ENCODE results near the gene SEC62. TPM values are rescaled to one million over a fixed set of nuclear protein-coding genes. Genes with fewer than 3 reads are reported as not detected.

SEC62 gene
- total and polyA plus RNA-seq, 2 donors from 2014 or later: 131 to 139 TPM

DNA sequence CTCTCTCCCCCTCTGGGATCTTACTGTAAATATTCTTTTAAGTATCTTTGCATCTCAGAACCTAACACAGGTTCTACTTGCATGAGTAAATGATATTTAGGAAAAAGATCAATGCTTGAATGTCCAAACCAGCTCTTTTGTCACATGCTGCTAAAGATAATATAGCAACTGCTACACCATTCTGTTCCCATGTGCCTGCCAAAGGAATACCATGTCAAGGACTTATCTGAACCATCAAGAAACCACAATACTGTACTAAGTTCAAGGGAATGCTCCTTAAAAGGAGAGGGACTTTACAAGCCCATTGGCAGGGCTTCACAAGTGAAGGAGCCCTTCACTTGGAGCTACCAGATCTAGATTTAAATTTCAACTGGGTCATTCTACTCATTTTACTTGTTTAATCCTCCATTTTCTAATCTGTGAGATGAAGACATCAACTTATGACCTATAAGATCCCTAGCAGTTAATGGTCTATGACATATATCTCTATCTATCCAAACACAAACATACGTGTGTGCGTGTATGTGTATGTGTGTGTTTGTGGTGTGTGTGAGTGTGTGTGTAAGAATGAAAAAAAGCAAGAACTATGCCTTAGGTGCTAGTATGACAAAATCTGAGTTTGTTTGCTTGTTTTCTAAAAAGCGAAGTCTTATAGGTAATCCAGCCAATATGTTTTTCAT lies 13.0 kb upstream of the SEC62 start:
- H3K9ac ChIP-seq (ENCODE audit: low read length in 3 of 3): no peak overlapping the region
- FAIRE-seq: no peak
- H3K27ac ChIP-seq (ENCODE audit: low read depth in 2 of 2, low read length in 2 of 2): no peak overlapping the region
- H3K27me3 ChIP-seq (ENCODE audit: control insufficient read depth, insufficient read depth, low read length): no peaks in the 10 kb centered on the region
- TF ChIP-seq CTCF (IDR thresholded peaks at IDR 0.05; ENCODE audit: borderline replicate concordance, extremely low read depth, insufficient read depth): no peak
- DNase-seq: no peak
- H3K9me3 ChIP-seq (ENCODE audit: control insufficient read depth in 2 of 3, insufficient read depth in 1 of 3, low read length in 3 of 3): no peaks in the 10 kb centered on the region
- no peaks in the 10 kb centered on the region for H3K36me3 ChIP-seq (ENCODE audit: control insufficient read depth in 2 of 3, insufficient read depth in 3 of 3, low read length in 3 of 3)
- no peaks in the 10 kb centered on the region for H3K4me1 ChIP-seq (ENCODE audit: control insufficient read depth in 2 of 3, insufficient read depth in 2 of 3, low read depth in 1 of 3, low read length in 3 of 3)
- intact Hi-C loops (cut with DNase I): no loop called here
- H3K4me3 ChIP-seq (ENCODE audit: low read length in 3 of 3): no peak overlapping the region

GRCh38 chr3:169954142-169954756 lies 12.4 kb upstream of the SEC62 start:
- intact Hi-C loops (cut with DNase I): no loop called here
- no peaks in the 10 kb centered on the region for H3K4me1 ChIP-seq (ENCODE audit: control insufficient read depth in 2 of 3, insufficient read depth in 2 of 3, low read depth in 1 of 3, low read length in 3 of 3)
- no peak for TF ChIP-seq CTCF (IDR thresholded peaks at IDR 0.05; ENCODE audit: borderline replicate concordance, extremely low read depth, insufficient read depth)
- DNase-seq: peak in 2 of 5 donors; percentile 42 to 54
- H3K9ac ChIP-seq (ENCODE audit: low read length in 3 of 3): no peak overlapping the region
- H3K4me3 ChIP-seq (ENCODE audit: low read length in 3 of 3): no peak overlapping the region
- H3K27me3 ChIP-seq (ENCODE audit: control insufficient read depth, insufficient read depth, low read length): no peaks in the 10 kb centered on the region
- no peaks in the 10 kb centered on the region for H3K9me3 ChIP-seq (ENCODE audit: control insufficient read depth in 2 of 3, insufficient read depth in 1 of 3, low read length in 3 of 3)
- H3K36me3 ChIP-seq (ENCODE audit: control insufficient read depth in 2 of 3, insufficient read depth in 3 of 3, low read length in 3 of 3): no peaks in the 10 kb centered on the region
- H3K27ac ChIP-seq (ENCODE audit: low read depth in 2 of 2, low read length in 2 of 2): no peak overlapping the region
- FAIRE-seq: no peak

- H3K27ac ChIP-seq (ENCODE audit: low read depth in 2 of 2, low read length in 2 of 2): no peak overlapping the region
- FAIRE-seq: no peak
- no peak for TF ChIP-seq CTCF (IDR thresholded peaks at IDR 0.05; ENCODE audit: borderline replicate concordance, extremely low read depth, insufficient read depth)
- H3K9me3 ChIP-seq (ENCODE audit: control insufficient read depth in 2 of 3, insufficient read depth in 1 of 3, low read length in 3 of 3): no peaks in the 10 kb centered on the region
- H3K27me3 ChIP-seq (ENCODE audit: control insufficient read depth, insufficient read depth, low read length): no peaks in the 10 kb centered on the region
- no peaks in the 10 kb centered on the region for H3K4me1 ChIP-seq (ENCODE audit: control insufficient read depth in 2 of 3, insufficient read depth in 2 of 3, low read depth in 1 of 3, low read length in 3 of 3)
- H3K9ac ChIP-seq (ENCODE audit: low read length in 3 of 3): no peak overlapping the region
- H3K4me3 ChIP-seq (ENCODE audit: low read length in 3 of 3): no peak overlapping the region
- DNase-seq: no peak
- H3K36me3 ChIP-seq (ENCODE audit: control insufficient read depth in 2 of 3, insufficient read depth in 3 of 3, low read length in 3 of 3): no peaks in the 10 kb centered on the region
- intact Hi-C loops (cut with DNase I): no loop called here
Observed at GRCh38 chr3:169955406-169955805, 11.2 kb upstream of the SEC62 start.

Measured in kidney (tissue), 14 donors.